Bronchial epithelial cell (primary cell): ENCODE data around the gene MBD2. TPM values are rescaled to one million over a fixed set of nuclear protein-coding genes. Genes with fewer than 3 reads are reported as not detected.

Experiments used
- DNase-seq: peaks from one replicate; pipeline ENCODE4 v3.0.0-alpha.2; 2010; ENCODE audit warnings: low read depth
- FAIRE-seq: peaks from 2 replicates; lab custom pipeline; 2011; peaks lifted over from hg19 to GRCh38; lab: Jason Lieb, UNC
- H3K27me3 ChIP-seq: 2 replicates; pipeline ENCODE4 v1.5.1; 2011; ENCODE audit warnings: low read length; ENCODE audit not compliant: control insufficient read depth, insufficient read depth
- H3K36me3 ChIP-seq: 2 replicates; pipeline ENCODE4 v1.5.1; 2011; ENCODE audit warnings: low read length; ENCODE audit not compliant: control insufficient read depth, insufficient read depth
- H3K4me3 ChIP-seq: 2 replicates; pipeline ENCODE4 v1.5.1; 2011; ENCODE audit warnings: mild to moderate bottlenecking, low read depth, low read length, control low read depth
- total RNA-seq: library from RNA; depleted of rRNA; stranded (reverse); fragments of >200 nt; gene quantifications from 2 replicates; pipeline ENCODE4 v1.2.1, GENCODE V29; 2014
- TF ChIP-seq, protein P1 (sequence below): IDR thresholded peaks from 2 replicates; pipeline ENCODE4 v1.5.1; 2011; ENCODE audit warnings: mild to moderate bottlenecking, moderate library complexity, low read length, control low read depth, inconsistent platforms; ENCODE audit not compliant: insufficient read depth, severe bottlenecking

MBD2 gene
- total RNA-seq, 1 donor from 2014 or later: 36.3 TPM

DNA sequence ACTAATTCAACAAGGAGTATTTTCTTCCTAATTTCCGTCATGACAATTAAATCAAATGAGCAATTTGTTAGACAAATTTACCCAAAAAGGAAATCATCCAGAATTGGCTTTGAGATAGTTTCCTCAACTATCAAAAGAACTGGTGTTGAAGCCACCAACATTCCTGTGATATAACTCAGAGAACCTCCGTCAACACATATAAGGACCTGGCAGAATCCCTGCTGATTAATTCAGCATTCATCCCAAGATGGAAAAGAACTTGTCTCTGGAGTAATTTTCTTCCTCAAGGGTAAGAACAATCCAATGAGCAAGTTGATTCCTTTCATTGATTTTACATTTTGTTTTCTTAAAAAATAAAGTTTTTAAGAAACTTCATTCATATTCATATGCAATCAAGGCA is 62.0 kb downstream of the MBD2 start:
- H3K4me3 ChIP-seq: no peak overlapping the region
- no peak for FAIRE-seq
- peaks cover 14% of the 10 kb centered on the region for H3K36me3 ChIP-seq
- no peaks in the 10 kb centered on the region for H3K27me3 ChIP-seq
- peak; percentile 83 for DNase-seq
- TF ChIP-seq, protein P1, sequence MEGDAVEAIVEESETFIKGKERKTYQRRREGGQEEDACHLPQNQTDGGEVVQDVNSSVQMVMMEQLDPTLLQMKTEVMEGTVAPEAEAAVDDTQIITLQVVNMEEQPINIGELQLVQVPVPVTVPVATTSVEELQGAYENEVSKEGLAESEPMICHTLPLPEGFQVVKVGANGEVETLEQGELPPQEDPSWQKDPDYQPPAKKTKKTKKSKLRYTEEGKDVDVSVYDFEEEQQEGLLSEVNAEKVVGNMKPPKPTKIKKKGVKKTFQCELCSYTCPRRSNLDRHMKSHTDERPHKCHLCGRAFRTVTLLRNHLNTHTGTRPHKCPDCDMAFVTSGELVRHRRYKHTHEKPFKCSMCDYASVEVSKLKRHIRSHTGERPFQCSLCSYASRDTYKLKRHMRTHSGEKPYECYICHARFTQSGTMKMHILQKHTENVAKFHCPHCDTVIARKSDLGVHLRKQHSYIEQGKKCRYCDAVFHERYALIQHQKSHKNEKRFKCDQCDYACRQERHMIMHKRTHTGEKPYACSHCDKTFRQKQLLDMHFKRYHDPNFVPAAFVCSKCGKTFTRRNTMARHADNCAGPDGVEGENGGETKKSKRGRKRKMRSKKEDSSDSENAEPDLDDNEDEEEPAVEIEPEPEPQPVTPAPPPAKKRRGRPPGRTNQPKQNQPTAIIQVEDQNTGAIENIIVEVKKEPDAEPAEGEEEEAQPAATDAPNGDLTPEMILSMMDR: no peak

DNA sequence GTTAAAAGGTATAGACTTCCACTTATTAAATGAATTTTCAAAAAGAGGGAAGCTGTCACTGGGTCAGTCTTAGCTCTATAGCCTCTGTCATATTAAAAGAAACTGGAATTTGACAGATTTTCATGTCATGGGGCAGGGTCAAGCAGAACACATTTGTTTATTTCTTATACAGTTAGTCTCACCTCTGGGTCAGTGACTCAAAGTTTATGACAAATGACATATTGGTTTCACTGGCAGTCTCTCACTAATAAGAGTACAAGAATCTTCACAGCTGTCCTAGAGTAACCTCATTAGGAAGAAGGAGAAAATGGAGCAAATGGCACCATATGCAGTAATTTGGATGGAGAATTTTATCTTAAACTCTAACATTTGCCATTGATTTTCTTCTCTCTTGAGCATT is 63.2 kb downstream of the MBD2 start:
- H3K27me3 ChIP-seq: no peaks in the 10 kb centered on the region
- peaks cover 15% of the 10 kb centered on the region for H3K36me3 ChIP-seq
- FAIRE-seq (no peak), DNase-seq (no peak)
- TF ChIP-seq, protein P1: no peak
- no peak overlapping the region for H3K4me3 ChIP-seq

DNA sequence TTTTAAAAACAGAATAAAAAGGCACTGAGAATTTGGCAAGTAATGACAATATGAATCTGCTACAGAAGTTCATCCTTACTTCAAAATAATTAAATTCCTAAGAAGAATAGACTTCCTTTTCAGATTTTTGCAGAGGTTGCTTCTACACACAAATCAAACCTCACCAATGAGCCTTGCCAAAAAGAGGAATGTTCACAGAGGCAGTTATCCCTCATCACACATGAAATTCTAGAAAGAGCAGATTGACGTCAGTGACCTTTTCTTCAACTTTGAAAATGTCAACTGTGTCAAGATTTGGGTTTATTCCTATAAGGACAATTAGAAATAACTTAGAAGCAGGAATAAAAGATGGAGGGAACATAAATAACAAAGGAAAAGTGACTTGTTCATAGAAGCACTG is 64.6 kb downstream of the MBD2 start:
- FAIRE-seq: no peak
- TF ChIP-seq, protein P1: no peak
- H3K4me3 ChIP-seq: no peak overlapping the region
- H3K27me3 ChIP-seq: no peaks in the 10 kb centered on the region
- DNase-seq: no peak
- peaks cover 11% of the 10 kb centered on the region for H3K36me3 ChIP-seq

DNA sequence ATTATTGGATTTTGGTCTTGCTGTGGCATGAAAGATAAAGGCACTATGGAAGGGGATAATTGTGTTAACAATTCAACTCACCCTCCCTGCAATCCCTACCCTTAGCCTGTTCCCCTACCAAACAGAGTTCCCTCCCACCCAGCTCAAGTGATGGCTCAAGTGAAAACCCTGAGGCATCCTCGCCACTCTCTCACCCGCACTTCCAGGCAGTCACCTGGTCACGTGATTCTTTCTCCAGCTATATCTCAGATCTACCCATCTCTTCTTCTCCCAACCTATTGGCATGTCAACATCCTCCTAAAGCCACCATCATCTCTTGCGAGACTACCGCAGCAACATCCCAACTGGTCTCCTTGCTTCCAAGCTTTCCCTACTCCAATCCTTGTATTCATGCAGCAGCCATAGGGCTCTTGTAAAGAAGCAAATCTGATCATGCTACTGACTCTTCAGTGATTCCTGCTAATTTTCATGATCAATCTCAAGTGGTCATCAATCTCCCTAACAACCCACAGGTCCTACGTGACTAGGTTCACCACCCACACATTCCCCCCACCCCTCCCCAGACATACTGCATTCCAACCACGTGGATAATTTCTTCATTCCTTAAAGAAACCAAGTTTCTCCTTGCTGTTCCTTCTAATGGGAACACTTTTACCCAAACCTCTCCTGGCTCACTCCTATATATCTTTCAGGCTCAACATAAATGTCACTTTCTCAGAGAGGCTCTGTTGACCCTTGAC is 66.7 kb downstream of the MBD2 start:
- TF ChIP-seq, protein P1: no peak
- FAIRE-seq (no peak), DNase-seq (no peak)
- no peak overlapping the region for H3K4me3 ChIP-seq
- no peaks in the 10 kb centered on the region for H3K27me3 ChIP-seq
- peaks cover 12% of the 10 kb centered on the region for H3K36me3 ChIP-seq

DNA sequence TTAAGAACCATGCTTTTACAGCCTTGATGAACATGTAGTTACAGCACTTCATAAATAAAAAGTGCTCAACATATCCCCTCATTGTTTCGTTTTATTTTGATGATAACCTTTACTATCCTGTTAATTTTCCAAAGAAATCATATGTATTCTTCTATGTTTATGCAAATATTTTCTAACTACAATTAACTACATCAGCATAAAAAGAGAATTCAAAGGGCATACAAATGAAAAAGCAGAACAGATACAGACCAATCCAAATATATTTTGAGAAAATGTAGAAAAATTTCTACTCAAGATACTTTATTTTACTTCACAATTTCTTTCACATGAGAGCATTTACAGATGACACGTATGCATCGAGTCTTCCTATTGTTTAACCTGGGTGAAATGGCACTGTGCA is 69.1 kb downstream of the MBD2 start:
- TF ChIP-seq, protein P1: no peak
- H3K4me3 ChIP-seq: no peak overlapping the region
- no peaks in the 10 kb centered on the region for H3K27me3 ChIP-seq
- no peak for DNase-seq
- peaks cover 11% of the 10 kb centered on the region for H3K36me3 ChIP-seq
- no peak for FAIRE-seq

DNA sequence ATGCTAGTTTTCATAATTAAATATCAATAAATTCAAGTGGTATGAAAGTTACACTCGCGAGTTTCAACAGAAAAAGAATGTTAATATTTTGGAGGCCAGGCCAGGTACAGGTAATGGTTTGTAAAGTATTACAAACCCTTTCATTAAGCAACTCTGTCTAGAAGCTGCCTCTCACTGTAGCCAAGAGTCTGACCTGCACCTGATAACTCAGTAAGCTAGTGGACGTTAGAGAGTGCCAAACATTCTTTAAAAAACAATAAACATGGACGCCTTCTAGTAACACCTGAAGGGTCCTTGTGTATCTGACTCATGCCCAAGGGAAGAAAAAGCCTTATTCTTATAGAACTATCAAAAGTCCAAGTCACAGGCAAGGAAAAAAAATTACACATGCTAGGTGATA is 70.2 kb downstream of the MBD2 start:
- no peaks in the 10 kb centered on the region for H3K27me3 ChIP-seq
- FAIRE-seq: no peak

More for the DNA sequence above, 70.2 kb downstream of the MBD2 start:
- DNase-seq: no peak
- no peak overlapping the region for H3K4me3 ChIP-seq
- H3K36me3 ChIP-seq: peaks cover 6% of the 10 kb centered on the region
- TF ChIP-seq, protein P1: no peak
